Smooth muscle cell (in vitro differentiated cells): ENCODE results near the gene PSMD6. TPM values are rescaled to one million over a fixed set of nuclear protein-coding genes. Genes with fewer than 3 reads are reported as not detected.

Experiments used
- DNase-seq: peaks from one replicate; lab custom pipeline; 2025; ENCODE audit not compliant: unreplicated experiment; lab: John Stamatoyannopoulos, UW
- H2AFZ ChIP-seq: fragments of 200-600 bp; sonication (generic); 2 replicates; pipeline ENCODE4 v1.6.0; 2016; ENCODE audit warnings: antibody characterized with exemption, low read depth, mild to moderate bottlenecking
- H3F3A ChIP-seq: fragments of 200-600 bp; sonication (generic); 2 replicates; pipeline ENCODE4 v1.6.0; 2017; ENCODE audit warnings: antibody characterized with exemption, low read depth
- H3K27ac ChIP-seq: fragments of 200-600 bp; sonication (generic); 2 replicates; pipeline ENCODE4 v1.5.1; 2016; ENCODE audit warnings: low read depth, mild to moderate bottlenecking
- H3K27me3 ChIP-seq: fragments of 200-600 bp; sonication (generic); 2 replicates; pipeline ENCODE4 v1.6.1; 2016; ENCODE audit warnings: low read depth, mild to moderate bottlenecking
- H3K36me3 ChIP-seq: fragments of 200-600 bp; sonication (generic); 2 replicates; pipeline ENCODE4 v1.5.1; 2016; ENCODE audit warnings: low read depth
- H3K4me1 ChIP-seq: fragments of 200-600 bp; sonication (generic); 2 replicates; pipeline ENCODE4 v1.5.1; 2016; ENCODE audit warnings: low read depth
- H3K4me2 ChIP-seq: fragments of 200-600 bp; sonication (generic); 2 replicates; pipeline ENCODE4 v1.6.0; 2016; ENCODE audit warnings: mild to moderate bottlenecking
- H3K4me3 ChIP-seq: fragments of 200-600 bp; sonication (generic); 2 replicates; pipeline ENCODE4 v1.5.1; 2016; ENCODE audit warnings: mild to moderate bottlenecking
- H3K79me2 ChIP-seq: fragments of 200-600 bp; sonication (generic); 2 replicates; pipeline ENCODE4 v1.6.0; 2016; ENCODE audit warnings: low read depth, mild to moderate bottlenecking
- H3K9ac ChIP-seq: fragments of 200-600 bp; sonication (generic); 2 replicates; pipeline ENCODE4 v1.6.0; 2016; ENCODE audit warnings: low read depth
- H3K9me3 ChIP-seq: fragments of 200-600 bp; sonication (generic); replicated peaks from 2 replicates; pipeline ENCODE4 v1.5.1; 2016; ENCODE audit warnings: low read depth
- H4K20me1 ChIP-seq: fragments of 200-600 bp; sonication (generic); 2 replicates; pipeline ENCODE4 v1.6.0; 2016; ENCODE audit warnings: low read depth
- WGBS: methylation state at CpG from one replicate; pipeline ENCODE4 v1.1.7; 2016; ENCODE audit warnings: low lambda C conversion rate; 5-methylcytosine and 5-hydroxymethylcytosine counted together
- polyA plus RNA-seq: library from polyadenylated mRNA; unstranded; fragments of >200 nt; fragmentation: Nextera tagmentation; extraction: Ambion mirVana; gene quantifications from 2 replicates; pipeline ENCODE4 v1.2.1, GENCODE V29; 2016
- total RNA-seq: library from RNA; depleted of rRNA; stranded (reverse); fragments of >200 nt; gene quantifications from 2 replicates; pipeline ENCODE4 v1.2.3, GENCODE V29; 2014
- TF ChIP-seq, protein P1 (sequence below): fragments of 200-600 bp; sonication (generic); IDR thresholded peaks from 2 replicates; pipeline ENCODE4 v1.5.1; 2017; ENCODE audit warnings: borderline replicate concordance, mild to moderate bottlenecking, antibody characterized with exemption; ENCODE audit not compliant: insufficient read depth, poor library complexity, severe bottlenecking

PSMD6 gene
- total and polyA plus RNA-seq, 2 experiments from 2014 or later, result 109 to 119 TPM

DNA sequence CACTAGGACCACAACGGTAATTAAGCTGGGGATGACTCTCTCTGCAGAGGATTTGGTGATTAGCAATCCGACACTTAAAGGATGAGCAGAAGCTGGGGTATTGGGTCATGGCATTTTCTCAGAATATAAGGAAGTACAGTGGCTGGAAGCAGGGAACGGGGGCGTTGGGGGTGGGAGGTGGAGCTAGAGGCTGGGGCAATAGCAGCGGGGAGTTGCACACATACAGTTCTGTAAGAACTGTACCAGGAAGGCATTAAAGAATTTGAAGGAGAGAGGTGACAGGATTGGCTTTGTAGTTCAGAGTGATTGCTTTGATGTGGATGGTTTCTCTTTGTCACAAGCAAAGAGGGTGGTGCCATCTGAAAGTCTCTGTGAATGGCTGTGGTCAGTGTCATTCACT is 28.2 kb downstream of the PSMD6 start:
- no peaks in the 10 kb centered on the region for H3F3A ChIP-seq
- no peaks in the 10 kb centered on the region for H3K79me2 ChIP-seq
- no peak overlapping the region for H2AFZ ChIP-seq
- no peak overlapping the region for H3K27ac ChIP-seq
- WGBS, result 73% methylated on average over 5 of the region's 5 CpGs
- H3K4me3 ChIP-seq, result no peak overlapping the region
- H3K9ac ChIP-seq, result no peak overlapping the region
- H3K4me1 ChIP-seq, result peaks cover 12% of the 10 kb centered on the region
- no peak overlapping the region for H3K4me2 ChIP-seq
- no peaks in the 10 kb centered on the region for H3K27me3 ChIP-seq
- TF ChIP-seq, protein P1, sequence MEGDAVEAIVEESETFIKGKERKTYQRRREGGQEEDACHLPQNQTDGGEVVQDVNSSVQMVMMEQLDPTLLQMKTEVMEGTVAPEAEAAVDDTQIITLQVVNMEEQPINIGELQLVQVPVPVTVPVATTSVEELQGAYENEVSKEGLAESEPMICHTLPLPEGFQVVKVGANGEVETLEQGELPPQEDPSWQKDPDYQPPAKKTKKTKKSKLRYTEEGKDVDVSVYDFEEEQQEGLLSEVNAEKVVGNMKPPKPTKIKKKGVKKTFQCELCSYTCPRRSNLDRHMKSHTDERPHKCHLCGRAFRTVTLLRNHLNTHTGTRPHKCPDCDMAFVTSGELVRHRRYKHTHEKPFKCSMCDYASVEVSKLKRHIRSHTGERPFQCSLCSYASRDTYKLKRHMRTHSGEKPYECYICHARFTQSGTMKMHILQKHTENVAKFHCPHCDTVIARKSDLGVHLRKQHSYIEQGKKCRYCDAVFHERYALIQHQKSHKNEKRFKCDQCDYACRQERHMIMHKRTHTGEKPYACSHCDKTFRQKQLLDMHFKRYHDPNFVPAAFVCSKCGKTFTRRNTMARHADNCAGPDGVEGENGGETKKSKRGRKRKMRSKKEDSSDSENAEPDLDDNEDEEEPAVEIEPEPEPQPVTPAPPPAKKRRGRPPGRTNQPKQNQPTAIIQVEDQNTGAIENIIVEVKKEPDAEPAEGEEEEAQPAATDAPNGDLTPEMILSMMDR, result no peak
- H3K9me3 ChIP-seq, result no peaks in the 10 kb centered on the region
- no peak for DNase-seq
- H3K36me3 ChIP-seq, result peaks cover 5% of the 10 kb centered on the region
- peaks cover 3% of the 10 kb centered on the region for H4K20me1 ChIP-seq

DNA sequence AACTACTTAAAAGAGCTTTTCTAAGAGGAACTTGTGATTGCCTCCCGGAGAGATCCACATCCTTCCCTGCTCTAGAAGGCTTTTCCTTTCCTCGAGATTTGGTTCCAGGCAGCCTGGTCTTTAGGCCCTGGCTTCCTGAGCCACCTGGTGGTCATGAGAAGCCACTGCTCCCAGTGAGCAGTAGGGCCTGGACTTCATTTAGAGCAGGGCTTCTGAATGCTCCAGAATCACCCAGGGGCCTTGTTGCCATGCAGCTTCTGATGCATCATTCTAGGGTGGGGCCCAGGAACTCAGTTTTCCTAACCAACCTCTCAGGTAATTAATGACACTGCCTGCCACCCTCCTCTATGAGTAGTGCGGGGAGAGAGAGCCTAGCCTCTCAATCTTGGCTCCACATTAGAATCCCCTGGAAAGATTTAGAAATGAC is 29.6 kb downstream of the PSMD6 start:
- Histone ChIP-seq H2AFZ (no peak overlapping the region), H3K4me2 (no peak overlapping the region), H3K36me3 (peaks cover 5% of the 10 kb centered on the region), H3F3A (no peaks in the 10 kb centered on the region), H4K20me1 (peaks cover 3% of the 10 kb centered on the region), H3K9me3 (no peaks in the 10 kb centered on the region), H3K4me3 (no peak overlapping the region), H3K27me3 (no peaks in the 10 kb centered on the region), H3K4me1 (peaks cover 12% of the 10 kb centered on the region), H3K27ac (no peak overlapping the region), H3K79me2 (no peaks in the 10 kb centered on the region), H3K9ac (no peak overlapping the region)
- TF ChIP-seq, protein P1, result peak; percentile 88
- DNase-seq, result peak; percentile 2
- WGBS, result 39% methylated on average over 3 of the region's 3 CpGs

DNA sequence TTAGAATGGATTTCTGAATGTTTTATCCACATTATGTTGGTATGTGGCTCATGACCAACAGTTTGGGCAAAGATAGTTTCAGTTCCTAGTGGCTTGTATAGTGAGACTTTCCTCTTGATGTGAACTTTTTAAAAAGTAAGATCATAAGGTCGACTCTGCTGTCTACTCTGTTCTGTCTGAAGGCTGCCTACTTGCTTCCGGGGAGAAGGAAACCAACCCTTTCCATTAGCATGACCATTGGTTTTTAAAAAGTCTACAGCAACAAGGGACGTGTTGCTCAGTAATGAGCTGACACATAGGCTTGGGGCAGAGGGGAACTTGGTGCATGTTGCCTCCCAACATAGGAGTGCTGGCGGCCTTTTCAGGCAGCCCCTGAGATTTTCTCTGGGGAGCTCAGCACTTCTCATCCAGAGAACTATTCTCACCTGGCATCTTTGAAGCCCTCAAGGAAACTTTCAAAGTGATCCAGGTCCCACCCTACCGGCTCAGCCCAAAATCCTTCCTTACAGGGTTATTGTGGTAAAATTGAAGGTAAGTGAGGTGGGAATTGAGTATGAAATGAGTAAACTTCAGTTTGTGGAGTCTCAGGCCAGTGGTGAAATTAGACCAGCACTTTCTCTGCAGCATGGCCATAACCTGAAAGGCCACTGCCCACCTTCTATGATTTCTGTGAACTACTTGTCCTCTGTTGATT is 30.6 kb downstream of the PSMD6 start:
- Histone ChIP-seq H3K4me3 (no peak overlapping the region), H2AFZ (no peak overlapping the region), H3K36me3 (peaks cover 1% of the 10 kb centered on the region), H3K27me3 (no peaks in the 10 kb centered on the region), H3K27ac (no peak overlapping the region), H3K79me2 (no peaks in the 10 kb centered on the region), H3K4me2 (no peak overlapping the region), H3K9me3 (no peaks in the 10 kb centered on the region), H3K4me1 (peaks cover 12% of the 10 kb centered on the region), H3F3A (no peaks in the 10 kb centered on the region), H4K20me1 (peaks cover 3% of the 10 kb centered on the region), H3K9ac (no peak overlapping the region)
- 92% methylated on average over 5 of the region's 5 CpGs for WGBS
- DNase-seq, result no peak
- TF ChIP-seq, protein P1, result no peak

DNA sequence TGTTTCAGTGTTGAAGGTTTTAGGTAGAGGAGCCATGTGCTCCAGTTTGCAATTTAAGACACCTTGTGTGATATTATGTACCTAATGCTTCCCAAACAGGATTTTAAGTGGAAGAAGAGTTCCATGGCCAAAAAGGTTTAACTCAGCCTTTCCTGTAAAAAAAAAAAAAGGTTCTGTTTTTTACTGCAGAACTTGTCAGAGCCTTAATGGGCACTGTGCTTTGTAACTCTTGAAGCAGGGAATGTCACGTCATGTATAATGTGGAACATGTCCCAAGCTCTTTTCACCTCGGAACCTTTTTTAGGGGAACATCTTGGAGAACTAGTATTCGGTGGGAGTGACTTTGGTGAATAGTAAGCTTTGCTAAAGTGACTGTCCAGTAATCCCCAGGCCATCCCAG is 31.6 kb downstream of the PSMD6 start:
- no peaks in the 10 kb centered on the region for H3K79me2 ChIP-seq
- no peak overlapping the region for H2AFZ ChIP-seq
- H3K9ac ChIP-seq, result no peak overlapping the region
- no peaks in the 10 kb centered on the region for H3K27me3 ChIP-seq
- WGBS, result 96% methylated on average over 3 of the region's 3 CpGs
- no peak for DNase-seq
- peaks cover 3% of the 10 kb centered on the region for H4K20me1 ChIP-seq
- H3K27ac ChIP-seq, result no peak overlapping the region
- H3K4me3 ChIP-seq, result no peak overlapping the region
- no peaks in the 10 kb centered on the region for H3K36me3 ChIP-seq
- TF ChIP-seq, protein P1, result no peak
- peaks cover 12% of the 10 kb centered on the region for H3K4me1 ChIP-seq
- no peaks in the 10 kb centered on the region for H3F3A ChIP-seq
- no peaks in the 10 kb centered on the region for H3K9me3 ChIP-seq
- H3K4me2 ChIP-seq, result no peak overlapping the region
